Cardiac ventricle fibroblast (primary cell): ENCODE results near the gene OR10C1. TPM values are rescaled to one million over a fixed set of nuclear protein-coding genes. Genes with fewer than 3 reads are reported as not detected.

Experiments used
- total RNA-seq: library from RNA; depleted of rRNA; stranded (reverse); fragments of >200 nt; gene quantifications from 2 replicates; pipeline ENCODE4 v1.2.3, GENCODE V29; 2015

OR10C1 gene, protein sequence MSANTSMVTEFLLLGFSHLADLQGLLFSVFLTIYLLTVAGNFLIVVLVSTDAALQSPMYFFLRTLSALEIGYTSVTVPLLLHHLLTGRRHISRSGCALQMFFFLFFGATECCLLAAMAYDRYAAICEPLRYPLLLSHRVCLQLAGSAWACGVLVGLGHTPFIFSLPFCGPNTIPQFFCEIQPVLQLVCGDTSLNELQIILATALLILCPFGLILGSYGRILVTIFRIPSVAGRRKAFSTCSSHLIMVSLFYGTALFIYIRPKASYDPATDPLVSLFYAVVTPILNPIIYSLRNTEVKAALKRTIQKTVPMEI
- total RNA-seq = not detected in 2 replicates

DNA sequence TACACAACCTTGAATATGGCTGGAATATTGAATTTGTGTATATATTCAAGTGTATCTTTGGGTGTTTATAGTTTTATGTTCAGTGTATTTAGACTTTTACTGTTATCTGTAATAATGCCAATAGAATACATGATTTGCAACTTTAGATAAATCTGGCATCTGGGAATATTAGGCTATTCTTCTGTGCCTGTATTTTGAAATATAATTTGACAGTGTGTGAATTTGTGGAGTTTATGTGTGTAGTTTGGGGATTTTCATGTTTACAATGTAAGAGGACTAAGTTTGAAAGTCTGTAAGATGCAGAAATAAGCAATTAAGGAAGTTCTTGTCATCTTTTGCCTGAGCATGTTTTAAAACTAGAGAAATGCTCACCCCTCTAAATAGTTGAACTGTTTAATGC, at the start of gene OR10C1:
Gene OR10C1 (plus strand): TSS at position 301 of the 400 bp plus-strand sequence. CDS start 710 bp downstream, outside the sequence.

GRCh38 chr6:29395331-29395730, 43.8 kb upstream of the OR10C1 start, which contains the start of gene OR12D2:
OR12D2 (plus strand) TSS chr6:29395631; CDS start chr6:29396700, 1,069 bp downstream.

GRCh38 chr6:29414588-29414987, 24.5 kb upstream of the OR10C1 start, which contains the start of gene OR12D1:
OR12D1 (plus strand) TSS chr6:29414928.

GRCh38 chr6:29456971-29457370, 17.9 kb downstream of the OR10C1 start, which contains the start of the genes OR11A1 and OR2H1:
OR11A1 (minus strand) TSS chr6:29457071; CDS start chr6:29427641, 29,430 bp downstream.
OR2H1 (plus strand) TSS chr6:29457155; CDS start chr6:29461770, 4,615 bp downstream.

GRCh38 chr6:29487660-29488059, 48.6 kb downstream of the OR10C1 start, which contains the start of gene MAS1L:
MAS1L (minus strand) TSS chr6:29487956; CDS start chr6:29487902, 54 bp downstream.

Other genes starting within 250 kb of the OR10C1 start
- not detected in 2 replicates for gene OR14J1, start 137.6 kb upstream of the OR10C1 start, total RNA-seq
- not detected in 2 replicates for gene OR5V1, start 70.4 kb upstream of the OR10C1 start, total RNA-seq
- not detected in 2 replicates for gene OR12D3, start 64.0 kb upstream of the OR10C1 start, total RNA-seq
- gene OR12D2, start 43.7 kb upstream of the OR10C1 start, total RNA-seq = not detected in 2 replicates
- gene OR12D1, start 24.4 kb upstream of the OR10C1 start, total RNA-seq = not detected in 2 replicates
- not detected in 2 replicates for gene OR11A1, start 17.8 kb downstream of the OR10C1 start, total RNA-seq
- not detected in 2 replicates for gene OR2H1, start 17.8 kb downstream of the OR10C1 start, total RNA-seq
- gene MAS1L, start 48.6 kb downstream of the OR10C1 start, total RNA-seq = not detected in 2 replicates
- not detected in 2 replicates for gene UBD, start 120.4 kb downstream of the OR10C1 start, total RNA-seq
- not detected in 2 replicates for gene OR2H2, start 145.8 kb downstream of the OR10C1 start, total RNA-seq
- gene GABBR1, start 193.9 kb downstream of the OR10C1 start, total RNA-seq = 14.2 and 15.1 TPM in 2 replicates
- not detected in 2 replicates for gene MOG, start 217.8 kb downstream of the OR10C1 start, total RNA-seq
- gene ZFP57, start 241.8 kb downstream of the OR10C1 start, total RNA-seq = not detected in 2 replicates